HUES6 (cell line): ENCODE data around the gene CD63.
A peak's percentile ranks its signal among the peaks of the same experiment; 100 is the strongest.

Source experiments
- H3K27ac ChIP-seq: 2 replicates; pipeline ENCODE4 v1.7.0; 2013; ENCODE audit warnings: low read depth, mild to moderate bottlenecking, low read length, inconsistent platforms
- H3K27me3 ChIP-seq: 2 replicates; pipeline ENCODE4 v1.6.1; 2013; ENCODE audit warnings: low read length; ENCODE audit not compliant: control insufficient read depth, insufficient read depth
- H3K36me3 ChIP-seq: 2 replicates; pipeline ENCODE4 v1.6.1; 2013; ENCODE audit warnings: low read length; ENCODE audit not compliant: control insufficient read depth, insufficient read depth
- H3K4me1 ChIP-seq: 2 replicates; pipeline ENCODE4 v1.6.1; 2013; ENCODE audit warnings: low read length; ENCODE audit not compliant: control insufficient read depth, insufficient read depth
- H3K4me3 ChIP-seq: 2 replicates; pipeline ENCODE4 v1.5.1; 2013; ENCODE audit warnings: low read depth, low read length
- H3K9ac ChIP-seq: one replicate; pipeline ENCODE4 v1.6.1; 2013; ENCODE audit warnings: mild to moderate bottlenecking, low read length
- H3K9me3 ChIP-seq: 2 replicates; pipeline ENCODE4 v1.6.1; 2013; ENCODE audit warnings: low read depth, low read length; ENCODE audit not compliant: control insufficient read depth, insufficient read depth

Gene CD63

GRCh38 chr12:55746913-55747231, 18.1 kb upstream of the CD63 start:
- H3K27me3 ChIP-seq: no peaks in the 10 kb centered on the region
- H3K4me1 ChIP-seq: peaks cover 46% of the 10 kb centered on the region
- peak overlapping the region; percentile 50 for H3K4me3 ChIP-seq
- H3K9ac ChIP-seq: peak overlapping the region; percentile 74
- no peaks in the 10 kb centered on the region for H3K9me3 ChIP-seq
- H3K27ac ChIP-seq: peak overlapping the region; percentile 46
- H3K36me3 ChIP-seq: peaks cover 41% of the 10 kb centered on the region

- peak overlapping the region; percentile 50 for H3K4me3 ChIP-seq
- peak overlapping the region; percentile 74 for H3K9ac ChIP-seq
- H3K27me3 ChIP-seq: no peaks in the 10 kb centered on the region
- H3K9me3 ChIP-seq: no peaks in the 10 kb centered on the region
- peak overlapping the region; percentile 46 for H3K27ac ChIP-seq
- H3K36me3 ChIP-seq: peaks cover 36% of the 10 kb centered on the region
- peaks cover 49% of the 10 kb centered on the region for H3K4me1 ChIP-seq
Observed at GRCh38 chr12:55746174-55746912, 17.5 kb upstream of the CD63 start.

- H3K9ac ChIP-seq: peak overlapping the region; percentile 97
- peaks cover 49% of the 10 kb centered on the region for H3K4me1 ChIP-seq
- H3K27ac ChIP-seq: peak overlapping the region; percentile 46
- no peaks in the 10 kb centered on the region for H3K9me3 ChIP-seq
- no peaks in the 10 kb centered on the region for H3K27me3 ChIP-seq
- H3K36me3 ChIP-seq: peaks cover 28% of the 10 kb centered on the region
- H3K4me3 ChIP-seq: peak overlapping the region; percentile 98
Observed at GRCh38 chr12:55745361-55746173, 16.8 kb upstream of the CD63 start.

- peak overlapping the region; percentile 72; the same call in 1 of the 2 replicates for H3K27ac ChIP-seq
- peaks cover 17% of the 10 kb centered on the region for H3K36me3 ChIP-seq
Observed at GRCh38 chr12:55744340-55745030, 15.7 kb upstream of the CD63 start.

GRCh38 chr12:55743406-55744339, 14.9 kb upstream of the CD63 start:
- Histone ChIP-seq H3K27ac (peak overlapping the region; percentile 72; the same call in 1 of the 2 replicates), H3K9ac (peak overlapping the region; percentile 97), H3K36me3 (peaks cover 9% of the 10 kb centered on the region), H3K4me1 (peaks cover 45% of the 10 kb centered on the region), H3K9me3 (no peaks in the 10 kb centered on the region), H3K4me3 (peak overlapping the region; percentile 98), H3K27me3 (no peaks in the 10 kb centered on the region)

More at GRCh38 chr12:55744340-55745030, 15.7 kb upstream of the CD63 start:
- Histone ChIP-seq H3K4me1 (peaks cover 49% of the 10 kb centered on the region), H3K9ac (peak overlapping the region; percentile 97), H3K4me3 (peak overlapping the region; percentile 98), H3K9me3 (no peaks in the 10 kb centered on the region), H3K27me3 (no peaks in the 10 kb centered on the region)

GRCh38 chr12:55742719-55743405, 14.1 kb upstream of the CD63 start, which contains the start of gene GDF11:
TSS of gene GDF11 (plus strand) at chr12:55743122. CDS start at chr12:55743317, 195 bp downstream.
- H3K27ac ChIP-seq: peak within 1 kb of the TSS; percentile 72; the same call in 1 of the 2 replicates
- peaks cover 40% of the 10 kb centered on the region for H3K4me1 ChIP-seq
- peak within 1 kb of the TSS; percentile 98 for H3K4me3 ChIP-seq
- peak within 1 kb of the TSS; percentile 97 for H3K9ac ChIP-seq
- no peaks in the 10 kb centered on the region for H3K9me3 ChIP-seq
- 0 out of 2 replicates have a peak, but pooled peaks cover 2% of the 10 kb centered on the region for H3K36me3 ChIP-seq
- no peaks in the 10 kb centered on the region for H3K27me3 ChIP-seq

- Histone ChIP-seq H3K4me1 (peaks cover 35% of the 10 kb centered on the region), H3K9me3 (no peaks in the 10 kb centered on the region), H3K36me3 (no peaks in the 10 kb centered on the region), H3K27ac (no peak overlapping the region), H3K27me3 (no peaks in the 10 kb centered on the region), H3K9ac (peak overlapping the region; percentile 59), H3K4me3 (peak overlapping the region; percentile 56)
Observed at GRCh38 chr12:55741931-55742680, 13.3 kb upstream of the CD63 start.

GRCh38 chr12:55739025-55739378, 10.2 kb upstream of the CD63 start:
- H3K27ac ChIP-seq: no peak overlapping the region

GRCh38 chr12:55738123-55739024, 9.6 kb upstream of the CD63 start:
- Histone ChIP-seq H3K4me1 (peaks cover 18% of the 10 kb centered on the region), H3K9ac (peak overlapping the region; percentile 24), H3K27ac (0 out of 2 replicates have a peak overlapping the region, but pooled peaks have one; percentile 4), H3K4me3 (peak overlapping the region; percentile 59), H3K36me3 (no peaks in the 10 kb centered on the region), H3K27me3 (no peaks in the 10 kb centered on the region), H3K9me3 (no peaks in the 10 kb centered on the region)

More at GRCh38 chr12:55739025-55739378, 10.2 kb upstream of the CD63 start:
- no peaks in the 10 kb centered on the region for H3K9me3 ChIP-seq
- H3K27me3 ChIP-seq: no peaks in the 10 kb centered on the region
- H3K36me3 ChIP-seq: no peaks in the 10 kb centered on the region
- H3K9ac ChIP-seq: no peak overlapping the region
- peaks cover 18% of the 10 kb centered on the region for H3K4me1 ChIP-seq
- no peak overlapping the region; the same call in 1 of the 2 replicates for H3K4me3 ChIP-seq
